HEK293T (cell line): ENCODE results near the gene H6PD.

Experiments used
- ARNT ChIP-seq: fragments of 450-650 bp; IDR thresholded peaks from 2 replicates; pipeline ENCODE4 v1.6.1; 2017; ENCODE audit warnings: mild to moderate bottlenecking
- BHLHE40 ChIP-seq: fragments of 450-650 bp; IDR thresholded peaks from 2 replicates; pipeline ENCODE4 v1.6.1; 2016; ENCODE audit warnings: mild to moderate bottlenecking, moderate library complexity, borderline replicate concordance
- FOXA1 ChIP-seq: fragments of 450-650 bp; IDR thresholded peaks from 2 replicates; pipeline ENCODE4 v1.6.1; 2016; ENCODE audit warnings: mild to moderate bottlenecking
- NFRKB ChIP-seq: fragments of 450-650 bp; IDR thresholded peaks from 2 replicates; pipeline ENCODE4 v1.6.1; 2016; ENCODE audit warnings: mild to moderate bottlenecking, moderate library complexity
- SUZ12 ChIP-seq: fragments of 450-650 bp; IDR thresholded peaks from 2 replicates; pipeline ENCODE4 v1.6.1; 2016; ENCODE audit warnings: mild to moderate bottlenecking

- TF ChIP-seq SUZ12 (no peak), ARNT (no peak), FOXA1 (no peak), BHLHE40 (no peak), NFRKB (no peak)
Measured at GRCh38 chr1:9191231-9191630, 43.3 kb upstream of the H6PD start.
